ENCODE results near the gene FHIT.

Gene FHIT

DNA sequence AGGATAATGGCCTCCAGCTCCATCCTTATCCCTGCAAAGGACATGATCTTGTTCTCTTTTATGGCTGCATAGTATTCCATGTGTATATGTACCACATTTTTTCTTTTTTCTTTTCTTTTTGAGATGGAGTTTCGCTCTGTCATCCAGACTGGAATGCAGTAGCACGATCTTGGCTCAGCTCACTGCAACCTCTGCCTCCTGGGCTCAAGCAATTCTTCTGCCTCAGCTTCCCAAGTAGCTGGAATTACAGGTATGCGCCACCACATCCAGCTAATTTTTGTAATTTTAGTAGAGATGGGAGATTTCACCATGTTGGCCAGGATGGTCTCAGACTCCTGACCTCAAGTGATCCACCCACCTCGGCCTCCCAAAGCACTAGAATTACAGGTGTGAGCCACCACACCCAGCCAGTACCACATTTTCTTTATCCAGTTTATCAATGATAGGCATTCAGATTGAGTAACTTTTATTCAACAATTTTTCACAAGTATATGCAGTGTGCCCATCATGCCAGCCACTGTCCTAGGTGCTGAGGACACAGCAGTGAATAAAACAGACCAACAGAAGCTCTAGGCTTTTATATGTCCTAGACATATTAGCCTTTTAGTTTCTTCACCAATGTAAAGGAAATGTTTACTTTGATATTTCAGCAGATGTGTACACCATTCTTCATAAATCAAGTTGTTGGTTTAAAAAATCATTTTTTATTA lies 815.2 kb downstream of the FHIT start:
- DNase-seq, result no peak
- no peak overlapping the region for H3K27ac ChIP-seq
- in situ Hi-C loops (cut with HindIII; ENCODE audit: low pct_ligation_motif_present, low sequenced_read_pairs), result no loop called here
- H3K27me3 ChIP-seq (replicated peaks), result no peaks in the 10 kb centered on the region
- H3K36me3 ChIP-seq (replicated peaks), result no peaks in the 10 kb centered on the region
- TF ChIP-seq, protein P1, sequence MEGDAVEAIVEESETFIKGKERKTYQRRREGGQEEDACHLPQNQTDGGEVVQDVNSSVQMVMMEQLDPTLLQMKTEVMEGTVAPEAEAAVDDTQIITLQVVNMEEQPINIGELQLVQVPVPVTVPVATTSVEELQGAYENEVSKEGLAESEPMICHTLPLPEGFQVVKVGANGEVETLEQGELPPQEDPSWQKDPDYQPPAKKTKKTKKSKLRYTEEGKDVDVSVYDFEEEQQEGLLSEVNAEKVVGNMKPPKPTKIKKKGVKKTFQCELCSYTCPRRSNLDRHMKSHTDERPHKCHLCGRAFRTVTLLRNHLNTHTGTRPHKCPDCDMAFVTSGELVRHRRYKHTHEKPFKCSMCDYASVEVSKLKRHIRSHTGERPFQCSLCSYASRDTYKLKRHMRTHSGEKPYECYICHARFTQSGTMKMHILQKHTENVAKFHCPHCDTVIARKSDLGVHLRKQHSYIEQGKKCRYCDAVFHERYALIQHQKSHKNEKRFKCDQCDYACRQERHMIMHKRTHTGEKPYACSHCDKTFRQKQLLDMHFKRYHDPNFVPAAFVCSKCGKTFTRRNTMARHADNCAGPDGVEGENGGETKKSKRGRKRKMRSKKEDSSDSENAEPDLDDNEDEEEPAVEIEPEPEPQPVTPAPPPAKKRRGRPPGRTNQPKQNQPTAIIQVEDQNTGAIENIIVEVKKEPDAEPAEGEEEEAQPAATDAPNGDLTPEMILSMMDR (IDR thresholded peaks at IDR 0.05; ENCODE audit: low read depth, low read length, missing control alignments), result no peak
- H3K4me3 ChIP-seq (ENCODE audit: low read depth, low read length), result no peak overlapping the region

DNA sequence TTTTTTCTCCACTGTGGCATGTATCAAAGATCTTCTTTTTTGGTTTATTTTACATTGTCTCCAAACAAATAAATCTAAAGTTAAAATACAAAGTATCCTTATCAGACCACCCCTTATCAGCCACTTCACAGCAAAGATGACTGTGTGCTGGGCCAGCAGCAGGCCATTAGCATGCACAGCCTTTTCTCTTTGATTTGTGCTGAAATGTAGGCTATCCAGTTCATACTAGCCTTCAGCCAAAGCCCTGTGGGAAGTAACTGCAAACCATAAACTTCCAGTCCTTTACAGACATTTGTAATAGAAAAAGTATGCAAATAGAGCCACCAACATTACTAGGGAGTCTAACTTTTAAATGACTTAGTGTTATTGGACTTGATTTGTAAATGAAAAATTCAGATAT lies 816.3 kb downstream of the FHIT start:
- TF ChIP-seq, protein P1 (IDR thresholded peaks at IDR 0.05; ENCODE audit: low read depth, low read length, missing control alignments), result no peak
- Histone ChIP-seq H3K4me3 (ENCODE audit: low read depth, low read length) (no peak overlapping the region), H3K27ac (no peak overlapping the region), H3K36me3 (replicated peaks) (no peaks in the 10 kb centered on the region), H3K27me3 (replicated peaks) (no peaks in the 10 kb centered on the region)
- in situ Hi-C loops (cut with HindIII; ENCODE audit: low pct_ligation_motif_present, low sequenced_read_pairs), result no loop called here
- no peak for DNase-seq

DNA sequence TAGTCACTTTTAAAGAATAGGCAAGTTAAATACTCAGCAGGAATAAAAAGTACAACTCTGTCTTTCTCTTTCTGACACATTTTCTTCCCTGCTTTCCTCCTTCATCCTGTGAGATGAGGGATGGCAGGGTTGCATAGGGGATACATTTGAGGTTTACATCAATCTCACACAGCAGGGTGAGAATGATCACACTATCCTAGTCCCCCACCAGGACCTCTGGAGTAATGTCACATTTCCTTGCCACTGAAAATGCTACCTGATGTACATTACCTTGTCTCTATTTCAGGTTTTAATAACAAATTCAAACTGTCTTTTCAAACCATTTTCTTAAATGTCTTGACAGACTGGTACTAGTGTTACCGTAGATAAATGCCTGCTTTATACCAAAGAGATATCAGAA lies 816.9 kb downstream of the FHIT start:
- TF ChIP-seq, protein P1 (IDR thresholded peaks at IDR 0.05; ENCODE audit: low read depth, low read length, missing control alignments), result no peak
- no peak for DNase-seq
- Histone ChIP-seq H3K4me3 (ENCODE audit: low read depth, low read length) (no peak overlapping the region), H3K36me3 (replicated peaks) (no peaks in the 10 kb centered on the region), H3K27ac (no peak overlapping the region), H3K27me3 (replicated peaks) (no peaks in the 10 kb centered on the region)
- in situ Hi-C loops (cut with HindIII; ENCODE audit: low pct_ligation_motif_present, low sequenced_read_pairs), result no loop called here

DNA sequence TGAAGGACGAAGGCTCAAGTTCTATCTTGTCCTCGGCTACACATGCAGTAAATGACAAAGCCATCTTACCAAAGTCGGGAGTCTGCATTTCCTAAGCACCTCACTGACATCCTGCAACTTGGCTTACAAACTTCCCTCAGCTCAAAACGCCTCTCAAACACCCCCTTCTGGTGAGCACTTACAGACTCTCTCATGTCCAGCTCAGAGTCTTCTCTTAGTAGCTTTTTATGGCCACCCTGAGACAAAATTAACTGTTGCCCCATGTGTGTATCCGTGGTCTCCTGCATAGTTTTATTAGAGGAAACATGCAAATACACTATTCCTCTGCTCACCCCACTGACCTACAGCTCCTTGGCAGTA lies 819.7 kb downstream of the FHIT start:
- TF ChIP-seq, protein P1 (IDR thresholded peaks at IDR 0.05; ENCODE audit: low read depth, low read length, missing control alignments), result peak; percentile 44
- no peak overlapping the region for H3K27ac ChIP-seq
- no peaks in the 10 kb centered on the region for H3K36me3 ChIP-seq (replicated peaks)
- no peak overlapping the region for H3K4me3 ChIP-seq (ENCODE audit: low read depth, low read length)
- DNase-seq, result peak; percentile 22
- in situ Hi-C loops (cut with HindIII; ENCODE audit: low pct_ligation_motif_present, low sequenced_read_pairs), result no loop called here
- H3K27me3 ChIP-seq (replicated peaks), result no peaks in the 10 kb centered on the region

DNA sequence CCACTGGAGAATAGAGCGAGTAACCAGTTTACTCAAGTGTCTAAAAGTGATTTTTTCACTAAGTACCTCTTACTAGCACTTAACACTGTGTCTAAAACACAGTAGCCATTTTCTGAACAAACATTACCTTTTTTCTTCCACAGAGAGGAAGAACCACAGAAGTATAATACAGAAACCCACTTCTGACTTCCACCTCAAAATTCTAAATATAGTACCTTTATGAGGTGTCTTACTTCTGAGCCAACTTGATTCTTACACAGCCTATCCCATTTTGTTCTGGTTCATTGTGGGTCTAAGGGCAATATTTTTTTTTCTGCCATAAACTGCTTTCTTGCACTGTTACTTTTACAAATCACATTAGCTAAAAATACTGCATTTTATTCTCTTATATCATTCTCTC lies 821.0 kb downstream of the FHIT start:
- H3K27me3 ChIP-seq (replicated peaks), result no peaks in the 10 kb centered on the region
- no peaks in the 10 kb centered on the region for H3K36me3 ChIP-seq (replicated peaks)
- DNase-seq, result no peak
- no peak overlapping the region for H3K27ac ChIP-seq
- no peak overlapping the region for H3K4me3 ChIP-seq (ENCODE audit: low read depth, low read length)
- TF ChIP-seq, protein P1 (IDR thresholded peaks at IDR 0.05; ENCODE audit: low read depth, low read length, missing control alignments), result no peak
- in situ Hi-C loops (cut with HindIII; ENCODE audit: low pct_ligation_motif_present, low sequenced_read_pairs), result no loop called here

DNA sequence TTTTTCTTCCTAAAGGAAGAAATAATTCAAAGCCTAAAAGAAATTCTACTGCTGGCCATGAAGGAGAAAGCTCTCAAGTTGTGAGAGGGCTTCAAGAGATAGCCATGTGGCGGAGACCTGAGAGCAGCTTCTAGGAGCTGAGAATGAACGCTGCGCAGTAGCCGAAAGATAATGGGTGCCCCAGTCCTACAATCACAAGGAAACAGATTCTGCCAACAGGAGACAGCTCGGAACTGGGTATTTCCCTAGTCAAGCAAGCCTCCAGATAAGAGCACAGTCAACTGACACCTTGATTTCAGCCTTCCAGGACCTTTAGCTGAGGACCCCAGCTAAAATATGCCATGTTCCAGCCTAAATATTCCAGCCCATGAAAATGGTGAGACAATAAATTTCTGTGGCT lies 824.1 kb downstream of the FHIT start:
- Histone ChIP-seq H3K27me3 (replicated peaks) (no peaks in the 10 kb centered on the region), H3K27ac (no peak overlapping the region), H3K4me3 (ENCODE audit: low read depth, low read length) (no peak overlapping the region), H3K36me3 (replicated peaks) (no peaks in the 10 kb centered on the region)
- in situ Hi-C loops (cut with HindIII; ENCODE audit: low pct_ligation_motif_present, low sequenced_read_pairs), result no loop called here
- TF ChIP-seq, protein P1 (IDR thresholded peaks at IDR 0.05; ENCODE audit: low read depth, low read length, missing control alignments), result no peak
- no peak for DNase-seq
